Activated CD4-positive, alpha-beta T cell treated with anti-CD3 and anti-CD28 coated beads, Interleukin-2, amount 50 U/mL, for 48 hours (primary cell): ENCODE data around the gene PBX4.
"Not testable (repeated sequence)": the region's sequence is repeated elsewhere in the genome, so short reads cannot be mapped to it uniquely, and the experiment has no call there.

Source experiments
- DNase-seq, 2 experiments: peaks; one replicate each; pipeline ENCODE4 v3.0.0-alpha.2; 2020

The PBX4 gene

DNA sequence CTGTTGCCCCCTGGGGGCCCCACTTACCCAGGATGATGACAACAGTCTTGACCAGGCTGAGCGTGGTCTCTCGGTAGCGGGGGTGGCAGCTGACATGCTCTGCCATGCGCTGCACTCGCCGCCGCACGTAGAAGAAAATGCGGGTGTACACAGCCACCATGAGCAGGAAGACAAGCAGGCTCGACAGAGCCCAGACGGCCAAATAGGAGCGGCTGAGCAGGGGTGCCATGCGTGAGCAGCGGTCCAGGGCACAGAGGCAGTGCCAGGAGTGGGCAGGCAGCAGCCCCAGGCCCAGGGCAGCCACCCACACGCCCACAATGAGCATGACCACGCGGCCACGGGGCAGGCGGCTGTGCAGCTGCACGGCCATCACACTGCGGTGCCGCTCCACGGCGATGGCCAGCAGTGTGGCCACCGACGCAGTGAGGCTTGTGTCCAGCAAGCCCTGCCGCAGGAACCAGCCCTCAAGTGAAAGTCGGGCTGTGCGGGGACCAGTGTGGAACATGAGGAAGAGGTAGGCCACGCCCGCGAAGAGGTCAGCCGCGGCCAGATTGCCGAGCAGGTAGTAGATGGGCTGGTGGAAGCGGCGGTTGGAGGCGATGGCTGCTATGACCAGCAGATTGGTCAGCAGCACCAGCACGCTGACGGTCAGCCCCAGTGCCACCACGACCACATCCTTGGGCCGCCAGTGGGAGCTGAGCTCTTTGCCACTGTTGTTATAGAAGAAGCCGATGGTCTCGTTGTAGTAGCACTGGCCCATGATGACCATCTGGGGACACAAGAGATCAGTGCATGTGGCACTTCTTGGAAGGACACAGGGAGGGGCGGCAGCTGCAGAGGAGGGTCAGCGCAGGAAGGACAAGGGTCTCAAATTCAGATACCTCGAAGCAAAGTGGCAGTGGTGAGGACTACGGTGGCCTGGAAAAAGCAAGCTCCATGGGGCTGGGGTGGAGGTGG, 8.3 kb upstream of the PBX4 start:
- DNase-seq, result no peak

DNA sequence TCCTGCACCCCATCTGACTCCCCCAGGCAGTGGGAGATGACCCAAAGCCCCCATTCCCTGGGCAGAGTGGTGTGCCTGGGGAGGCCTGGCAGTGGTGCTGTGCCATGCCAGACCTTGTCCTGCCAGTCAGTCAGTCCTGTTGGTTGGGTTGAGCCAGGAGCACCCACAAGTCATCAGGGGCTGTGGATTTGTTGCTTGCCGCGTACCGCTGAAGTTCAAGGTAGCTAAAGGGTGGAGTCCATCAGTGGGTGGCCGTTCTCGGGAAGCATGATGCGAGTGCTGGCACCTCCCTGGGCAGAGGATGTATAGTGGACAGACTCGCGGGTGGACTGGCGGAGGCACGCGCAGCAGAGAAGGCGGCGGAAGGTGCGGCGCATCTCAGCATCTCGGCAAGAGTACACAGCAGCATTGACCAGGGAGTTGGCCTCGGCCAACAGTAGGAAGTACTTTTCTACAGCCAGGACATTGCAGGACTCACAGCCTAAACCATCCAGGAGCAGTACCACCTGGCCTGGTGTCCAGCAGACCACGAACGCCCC, 5.6 kb upstream of the PBX4 start:
- no peak for DNase-seq

DNA sequence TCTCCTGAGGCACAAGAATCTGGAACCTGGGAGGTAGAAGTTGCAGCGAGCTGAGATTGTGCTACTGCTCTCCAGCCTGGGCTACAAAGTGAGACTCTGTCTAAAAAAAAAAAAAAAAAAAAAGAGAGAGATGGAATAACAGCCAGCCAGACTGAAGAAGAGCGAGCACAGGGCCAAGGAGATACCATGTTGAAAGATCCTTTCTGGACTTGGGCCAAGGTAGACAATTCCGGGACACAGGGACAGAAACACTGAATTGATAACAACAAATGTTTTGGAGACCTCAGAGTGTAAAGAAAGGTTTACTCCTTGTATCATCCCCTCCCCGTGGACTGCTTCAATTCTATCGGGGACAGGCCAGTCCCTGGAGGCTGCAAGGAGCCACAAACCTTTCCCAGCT, 4.9 kb upstream of the PBX4 start:
- no peak for DNase-seq

DNA sequence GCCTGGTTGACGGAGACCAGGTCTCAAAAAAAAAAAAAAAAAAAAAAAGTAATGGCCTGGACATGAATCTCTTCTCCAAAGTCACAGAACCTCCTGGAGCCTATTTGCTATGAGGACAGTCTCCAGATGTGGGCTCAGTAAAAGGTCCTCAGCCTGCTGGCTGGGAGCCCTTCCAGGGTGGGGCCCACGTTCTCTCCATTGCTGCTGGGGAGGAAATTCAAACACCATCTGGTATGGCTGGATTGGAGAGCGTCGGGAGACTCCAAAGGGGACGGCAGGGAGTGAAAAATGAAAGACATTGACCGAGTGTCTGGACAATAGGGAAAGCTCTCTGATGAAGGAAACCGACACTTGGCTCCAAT, 1.3 kb upstream of the PBX4 start:
- DNase-seq, result no peak

DNA sequence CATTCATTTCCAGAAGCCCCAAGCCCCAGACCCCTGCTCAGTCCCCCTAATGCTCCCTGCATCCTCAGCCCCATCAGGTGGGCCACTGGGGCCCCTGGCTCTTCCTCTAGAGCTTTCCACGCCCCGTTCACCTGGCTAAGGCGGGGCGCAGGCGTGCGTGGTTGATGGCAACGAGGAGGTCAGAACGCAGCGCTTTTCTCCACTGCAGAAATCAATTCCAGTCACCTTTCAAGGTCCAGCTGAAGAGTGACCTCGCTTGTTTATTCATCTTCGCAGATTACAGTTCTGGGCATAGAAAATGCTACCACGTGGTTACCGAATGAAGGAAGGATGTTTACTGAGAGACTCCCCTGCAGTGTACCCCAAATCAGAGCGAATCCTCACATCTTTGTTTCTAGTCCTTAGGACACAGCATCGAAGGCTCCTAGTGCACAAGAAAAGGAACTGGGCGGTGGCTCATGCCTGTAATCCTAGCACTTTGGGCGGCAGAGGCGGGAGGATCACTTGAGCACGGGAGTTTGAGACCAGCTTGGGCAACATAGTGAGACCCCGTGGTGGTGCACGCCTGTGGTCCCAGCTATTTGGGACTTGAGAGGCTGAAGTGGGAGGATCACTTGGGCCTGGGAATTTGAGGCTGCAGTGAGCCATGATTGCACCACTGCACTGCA, 828 bp upstream of the PBX4 start:
- DNase-seq, result no peak

DNA sequence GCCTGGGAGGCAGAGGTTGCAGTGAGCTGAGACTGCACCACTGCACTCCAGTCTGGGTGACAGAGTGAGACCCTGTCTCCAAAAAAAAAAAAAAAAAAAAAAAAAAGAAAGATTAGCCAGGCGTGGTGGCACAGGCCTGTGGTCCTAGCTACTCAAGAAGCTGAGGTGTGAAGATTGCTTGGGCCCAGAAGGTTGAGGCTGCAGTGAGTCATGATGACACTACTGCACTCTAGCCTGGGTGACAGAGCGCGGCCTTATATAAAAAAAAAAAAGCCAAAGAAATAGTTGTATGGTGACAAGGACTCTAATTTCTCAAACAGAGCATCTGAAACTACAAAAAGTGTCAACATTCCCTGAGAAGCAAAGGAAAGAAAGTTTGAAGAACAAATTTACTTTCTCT, 3.4 kb downstream of the PBX4 start:
- peak in 1 of 2 experiments; percentile 47 for DNase-seq

DNA sequence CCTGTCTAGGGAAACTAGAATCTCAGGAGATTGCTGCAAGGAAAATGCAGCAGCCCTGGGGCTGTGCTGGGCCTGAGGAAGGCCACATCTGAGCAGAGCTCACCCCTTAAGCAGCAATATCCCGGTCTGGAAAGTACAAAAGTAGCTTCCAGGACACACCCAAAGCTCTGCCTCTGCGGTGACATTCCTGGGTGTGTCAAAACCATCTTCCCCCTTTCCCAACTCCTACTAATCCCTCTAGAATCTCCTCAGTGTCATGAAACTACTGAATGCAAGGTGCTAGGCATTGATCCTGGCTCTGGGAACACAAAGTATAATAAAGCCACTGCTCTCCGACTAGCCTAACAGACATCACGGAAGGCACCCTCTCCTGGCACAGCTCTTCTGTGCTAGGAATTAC, 5.0 kb downstream of the PBX4 start:
- DNase-seq, result no peak

DNA sequence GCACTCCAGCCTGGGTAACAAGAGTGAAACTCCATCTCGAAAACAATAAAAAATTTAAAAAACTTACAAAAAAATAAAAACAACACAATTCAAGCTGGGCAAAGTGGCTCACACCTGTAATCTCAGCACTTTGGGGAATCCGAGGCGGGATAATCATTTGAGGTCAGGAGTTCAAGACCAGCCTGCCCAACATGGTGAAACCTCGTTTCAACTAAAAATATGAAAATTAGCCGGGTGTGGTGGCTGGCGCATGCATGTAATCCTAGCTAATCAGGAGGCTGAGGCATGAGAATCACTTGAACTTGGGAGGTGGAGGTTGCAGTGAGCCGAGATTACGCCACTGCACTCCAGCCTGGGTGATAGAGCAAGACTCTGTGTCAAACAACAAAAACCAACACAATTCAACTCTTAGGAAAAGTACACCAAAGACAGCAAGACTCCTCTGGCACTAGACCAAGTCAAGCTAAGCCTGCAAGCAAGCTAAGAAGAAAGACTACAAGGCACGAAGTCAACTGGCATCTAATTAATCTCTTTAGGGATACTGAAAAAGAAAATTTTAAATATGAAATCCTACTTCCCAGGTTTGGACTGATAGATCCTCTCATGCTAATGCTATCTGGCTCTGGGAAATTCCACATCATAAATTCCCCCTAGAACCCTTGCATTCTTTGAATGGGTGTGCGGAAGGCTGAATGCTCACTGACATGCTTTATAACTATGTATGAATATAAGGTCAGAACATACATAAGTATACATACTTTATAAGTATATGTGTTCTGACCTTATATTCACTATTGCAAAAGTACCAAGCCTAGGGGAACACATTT, 7.9 kb downstream of the PBX4 start:
- DNase-seq, result no peak

DNA sequence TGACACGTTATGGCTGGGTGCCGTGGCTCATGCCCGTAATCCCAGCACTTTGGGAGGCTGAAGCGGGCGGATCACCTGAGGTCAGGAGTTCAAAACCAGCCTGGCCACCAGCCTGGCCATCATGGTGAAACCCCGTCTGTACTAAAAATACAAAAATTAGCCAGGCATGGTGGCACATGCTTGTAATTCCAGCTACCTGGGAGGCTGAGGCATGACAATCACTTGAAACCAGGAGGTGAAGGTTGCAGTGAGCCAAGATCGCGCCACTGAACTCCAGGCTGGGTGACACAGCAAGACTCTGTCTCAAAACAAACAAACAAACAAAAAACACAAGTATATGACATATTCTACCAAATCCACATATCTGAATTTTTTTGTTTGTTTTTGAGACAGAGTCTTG, 11.8 kb downstream of the PBX4 start:
- not testable (repeated sequence) for DNase-seq

DNA sequence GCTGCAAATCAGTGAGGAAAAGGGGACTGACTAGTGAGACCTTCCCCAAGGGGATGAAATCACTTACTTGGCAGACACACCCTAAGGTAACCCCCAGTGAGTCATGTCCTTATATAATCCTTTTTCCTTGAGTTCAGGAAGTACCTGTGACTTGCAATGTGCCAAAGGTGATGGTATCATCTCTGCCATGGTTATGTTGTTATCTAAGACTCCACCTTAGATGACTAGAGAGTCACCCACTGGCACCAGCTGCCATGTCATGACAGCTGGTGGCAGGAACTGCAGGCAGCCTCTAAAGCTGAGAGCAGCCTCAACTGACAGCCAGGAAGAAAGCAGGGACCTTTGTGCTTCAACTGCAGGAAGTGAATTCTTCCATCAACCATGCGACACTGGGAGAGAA, 12.5 kb downstream of the PBX4 start:
- DNase-seq, result no peak

DNA sequence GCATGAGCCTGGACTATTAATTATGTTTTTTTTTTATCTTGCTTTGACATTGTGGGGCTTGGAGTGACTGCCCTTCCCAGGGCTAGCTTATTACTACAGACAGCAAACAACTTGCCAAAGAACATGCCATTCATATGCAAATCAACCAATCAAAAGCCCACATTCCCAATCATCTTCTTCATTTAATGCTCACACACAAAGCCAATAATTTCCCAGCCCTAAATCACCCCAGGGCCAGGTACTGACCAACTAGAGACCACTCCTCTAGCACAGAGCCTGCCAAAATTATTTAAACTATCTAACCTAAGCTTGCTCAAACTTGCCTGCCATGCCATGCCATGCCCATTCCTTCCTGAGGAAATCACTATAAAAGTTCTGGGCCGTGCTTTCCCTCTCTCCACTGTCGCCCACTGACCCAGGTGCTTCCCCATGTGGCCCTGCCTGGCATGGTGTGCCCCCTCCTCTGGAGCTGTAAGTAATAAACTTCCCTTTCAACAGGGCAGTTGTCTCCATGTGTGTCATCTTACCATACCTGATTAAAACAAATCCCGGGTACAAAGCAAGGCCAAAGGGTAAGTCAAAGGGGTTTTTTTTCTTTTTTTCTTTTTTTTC, 15.7 kb downstream of the PBX4 start:
- DNase-seq, result no peak

DNA sequence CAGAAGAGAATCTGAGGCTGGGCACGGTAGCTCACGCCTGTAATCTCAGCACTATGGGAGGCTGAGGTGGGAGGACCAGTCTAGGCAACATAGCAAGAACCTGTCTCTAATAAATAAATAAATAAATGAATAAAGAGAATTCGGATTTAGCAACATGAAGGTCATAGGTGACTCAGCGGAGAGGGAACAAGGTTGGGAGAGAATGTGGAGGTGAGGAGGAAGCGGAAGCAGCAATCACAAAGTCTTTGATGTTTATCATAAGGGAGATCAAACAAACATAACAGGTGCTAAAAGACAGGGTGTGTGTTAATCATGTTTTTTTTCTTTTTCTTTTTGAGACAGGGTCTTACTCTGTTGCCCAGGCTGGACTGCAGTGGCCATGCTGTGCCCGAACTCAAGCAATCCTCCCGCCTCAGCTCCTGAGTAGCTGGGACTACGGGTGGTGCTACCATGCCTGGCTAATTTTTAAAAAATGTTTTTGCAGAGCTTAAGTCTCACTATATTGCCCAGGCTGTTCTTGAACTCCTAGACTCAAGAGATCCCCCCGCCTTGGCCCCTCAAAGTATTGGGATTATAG, 16.3 kb downstream of the PBX4 start:
- DNase-seq, result peak in 1 of 2 experiments; percentile 27

DNA sequence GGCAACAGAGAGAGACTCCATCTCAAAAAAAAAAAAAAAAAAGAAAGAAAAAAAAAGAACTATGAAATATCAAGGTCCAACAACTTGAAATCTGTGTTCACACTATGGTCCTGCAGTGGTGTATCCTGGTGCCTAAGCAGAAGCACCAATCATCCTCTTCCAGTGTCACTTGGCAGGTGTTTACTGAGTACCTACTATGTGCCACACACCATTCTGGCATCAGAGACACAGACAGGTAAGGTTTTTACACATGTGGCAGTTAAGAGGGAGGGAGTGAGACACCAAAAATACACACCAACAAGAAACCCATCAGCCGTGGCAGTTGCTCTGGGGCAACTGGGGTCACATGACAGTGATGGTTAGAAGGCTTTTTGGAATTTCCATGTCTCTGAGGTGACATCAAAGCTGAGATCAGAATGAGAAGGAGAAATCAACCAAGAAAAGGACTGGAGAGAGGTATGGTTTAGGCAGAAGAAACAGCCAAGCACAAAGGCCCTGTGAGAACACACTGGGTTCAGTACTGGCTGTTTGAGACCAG, 17.6 kb downstream of the PBX4 start:
- no peak for DNase-seq

DNA sequence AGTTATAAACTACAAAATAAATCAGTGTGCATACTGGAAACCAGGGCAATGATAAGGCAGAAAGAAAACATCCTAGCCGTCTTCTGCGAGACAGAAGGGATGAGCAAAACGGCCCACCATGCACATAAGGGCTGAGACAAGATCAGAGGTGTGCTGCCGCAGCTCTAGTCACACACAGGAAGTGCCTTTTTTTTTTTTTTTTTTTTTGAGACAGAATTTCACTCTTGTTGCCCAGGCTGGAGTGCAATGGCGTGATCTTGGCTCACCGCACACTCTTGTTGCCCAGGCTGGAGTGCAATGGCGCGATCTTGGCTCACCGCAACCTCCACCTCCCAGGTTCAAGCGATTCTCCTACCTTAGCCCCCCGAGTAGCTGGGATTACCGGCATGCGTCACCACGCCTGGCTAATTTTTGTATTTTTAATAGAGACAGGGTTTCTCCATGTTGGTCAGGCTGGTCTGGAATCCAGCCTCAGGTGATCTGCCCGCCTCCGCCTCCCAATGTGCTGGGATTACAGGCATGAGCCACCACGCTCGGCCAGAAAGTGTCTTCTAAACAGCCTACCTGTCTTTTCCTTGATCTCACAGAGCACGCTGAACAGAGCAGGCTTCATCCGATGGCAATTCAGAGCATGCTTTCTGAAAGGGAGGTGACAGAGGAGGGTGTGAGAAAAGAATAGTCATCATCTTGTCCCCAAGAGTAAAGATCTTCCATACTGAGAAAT, 19.6 kb downstream of the PBX4 start:
- peak; percentile 46 to 61 for DNase-seq

DNA sequence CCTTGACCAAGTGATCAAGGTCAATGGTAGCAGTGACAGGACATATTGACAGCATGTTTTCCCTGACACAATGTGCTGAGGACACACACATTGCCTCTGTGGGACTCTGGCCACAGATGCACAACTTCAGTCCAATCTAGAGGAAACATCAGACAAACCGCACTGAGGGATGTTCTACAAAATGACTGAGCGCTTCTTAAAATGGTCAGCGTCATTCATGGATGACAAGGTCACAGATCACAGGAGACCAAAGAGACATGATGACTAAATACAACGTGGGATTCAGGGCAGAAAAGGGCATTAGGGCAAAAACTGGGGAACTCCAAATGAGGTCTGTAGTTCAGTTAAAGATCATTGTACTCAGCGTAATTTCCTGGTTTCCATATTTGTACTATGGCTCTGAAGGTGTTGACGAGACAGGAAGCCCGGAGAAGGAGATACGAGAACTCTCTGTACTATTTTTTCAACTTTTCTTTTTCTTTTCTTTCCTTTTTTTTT, 20.6 kb downstream of the PBX4 start:
- peak in 1 of 2 experiments; percentile 62 for DNase-seq

DNA sequence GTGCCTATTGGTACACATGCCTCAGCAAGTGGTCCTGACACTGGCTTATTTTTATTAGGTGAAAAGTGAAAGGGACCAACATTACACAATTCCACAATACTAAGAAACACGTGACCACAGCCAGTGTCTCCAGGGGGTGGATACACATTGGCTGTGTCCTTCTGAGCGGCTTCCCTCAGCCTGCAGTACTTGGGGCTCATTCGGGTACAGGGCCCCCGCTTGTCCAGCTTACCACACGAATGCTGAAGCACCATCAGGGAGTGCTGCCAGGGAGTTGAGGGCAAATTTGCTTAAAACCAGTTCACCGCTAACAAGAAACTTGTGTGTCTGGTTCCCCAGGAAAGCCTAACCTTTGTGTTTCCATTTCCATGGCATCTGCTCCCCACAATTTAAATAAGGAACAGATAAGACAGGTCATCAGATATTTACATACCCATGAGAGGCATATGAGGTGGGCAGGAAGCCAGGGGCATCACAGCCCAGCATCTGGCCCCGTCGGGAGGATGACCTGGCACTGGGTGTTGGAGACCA, 23.3 kb downstream of the PBX4 start:
- no peak for DNase-seq

DNA sequence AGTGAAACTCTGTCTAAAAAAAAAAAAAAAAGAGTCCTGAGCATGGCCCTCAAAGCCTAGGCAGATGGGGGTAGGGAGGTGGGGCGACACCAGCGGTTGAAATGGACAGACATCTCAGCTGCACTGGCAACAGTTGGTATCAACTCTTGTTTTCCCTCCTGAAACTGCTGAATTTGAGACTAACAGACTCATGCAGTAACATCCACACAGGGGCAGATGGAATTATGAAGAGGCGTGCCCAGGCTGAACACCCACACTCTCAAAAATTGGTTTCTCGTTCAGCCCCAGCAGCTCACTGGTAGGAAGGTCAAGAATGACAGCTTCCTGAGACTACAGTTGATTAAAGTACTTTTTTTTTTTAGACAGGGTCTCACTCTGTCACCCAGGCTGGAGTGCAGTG, 24.1 kb downstream of the PBX4 start:
- peak in 1 of 2 experiments; percentile 50 for DNase-seq

DNA sequence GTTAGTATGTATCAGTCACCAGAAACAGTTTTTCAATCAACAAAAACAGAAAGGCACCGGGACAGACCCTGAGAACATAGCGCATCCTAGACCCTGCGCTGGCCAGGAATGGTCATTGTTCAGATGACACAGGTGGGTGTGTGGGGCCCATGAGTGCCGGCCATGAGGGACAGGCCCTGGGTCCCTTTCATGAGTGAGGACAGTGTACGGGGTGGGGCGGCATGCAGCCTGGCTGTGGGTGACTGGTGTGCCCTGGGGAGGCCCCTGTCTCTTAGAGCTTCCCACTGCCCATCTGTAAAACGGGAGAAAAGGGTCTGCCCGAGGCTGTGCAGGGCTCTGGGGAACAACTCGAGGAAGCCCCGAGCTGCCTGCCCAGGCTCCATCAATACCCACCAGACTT, 25.8 kb downstream of the PBX4 start:
- no peak for DNase-seq

DNA sequence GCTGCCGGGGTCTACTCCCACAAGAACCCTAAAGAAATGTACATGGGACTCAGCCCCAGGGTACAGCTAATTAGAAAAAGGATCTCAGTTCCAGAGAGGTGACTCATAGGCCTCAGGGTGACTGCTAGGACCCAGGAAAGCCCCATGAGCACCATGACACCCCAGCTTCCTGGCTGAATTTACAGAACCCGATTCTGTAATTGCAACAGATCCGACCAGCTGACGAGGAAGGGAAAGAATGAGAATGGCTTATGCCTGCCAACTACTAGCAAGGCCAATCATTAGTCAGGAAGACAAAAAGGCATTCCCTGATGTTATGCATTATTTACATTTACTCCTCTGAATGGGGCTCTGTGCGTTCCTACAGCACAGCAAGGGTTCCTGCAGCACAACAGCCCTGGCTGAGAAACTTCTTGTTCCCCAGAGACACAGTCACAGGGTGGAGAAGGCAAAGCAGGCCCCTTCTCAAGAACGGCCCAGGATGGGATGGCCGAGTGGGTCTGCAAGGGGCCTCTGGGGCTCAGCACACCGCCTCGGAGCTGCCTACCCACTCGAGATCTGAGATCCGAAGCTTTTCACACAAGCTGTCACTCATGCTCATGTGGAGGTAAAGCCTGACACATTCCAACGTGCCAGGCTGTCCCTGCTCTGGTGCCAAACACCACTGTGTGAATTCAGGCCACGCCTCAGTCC, 27.2 kb downstream of the PBX4 start:
- DNase-seq, result peak; percentile 70 to 77

DNA sequence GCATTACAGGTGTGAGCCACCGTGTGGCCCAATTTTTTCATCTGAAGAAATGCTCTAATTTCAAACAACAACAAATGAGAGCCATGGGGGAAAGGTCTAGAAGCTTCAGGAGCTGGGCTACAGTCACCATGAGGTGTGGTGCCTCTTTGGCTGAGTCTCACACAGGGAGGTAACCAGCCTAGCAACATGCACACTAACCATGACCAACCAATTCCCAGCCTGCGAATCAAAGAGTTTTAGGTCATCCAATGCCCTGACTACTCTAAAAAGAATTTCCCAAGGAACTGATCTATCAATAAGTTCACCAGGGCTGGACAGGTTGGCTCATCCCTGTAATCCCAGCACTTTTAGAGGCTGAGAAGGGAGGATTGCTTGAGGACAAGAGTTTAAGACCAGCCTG, 29.9 kb downstream of the PBX4 start:
- DNase-seq, result no peak
